Fibroblast of lung (primary cell): ENCODE results near the gene STKLD1.

Experiments used
- CTCF ChIP-seq, 2 donors: IDR thresholded peaks in 1 of 2; conservative IDR thresholded peaks in 1 of 2; 1 replicate in 1 of 2; 2 replicates in 1 of 2; pipeline ENCODE4 v1.5.1; 2011 to 2012; ENCODE audit warnings: low read length in 2 of 2, control low read depth in 1 of 2, inconsistent platforms in 1 of 2, low read depth in 1 of 2, mild to moderate bottlenecking in 1 of 2
- EZH2 ChIP-seq: IDR thresholded peaks from 2 replicates; pipeline ENCODE4 v1.5.1; 2012; ENCODE audit warnings: low read length, control low read depth, mild to moderate bottlenecking; ENCODE audit errors: missing control alignments

- TF ChIP-seq EZH2 (no peak), CTCF (conservative IDR thresholded peaks at IDR 0.05 in 1 of 2, IDR thresholded peaks at IDR 0.05 in 1 of 2; ENCODE audit: low read depth in 1 of 2, low read length in 2 of 2) (no peak)
Observed at GRCh38 chr9:133360400-133361393, 15.5 kb upstream of the STKLD1 start.
